WTC11 (cell line): ENCODE measurements around the gene CAMKMT. TPM values are rescaled to one million over a fixed set of nuclear protein-coding genes. Genes with fewer than 3 reads are reported as not detected.

Experiments
- ATAC-seq: fragments of 200-7000 bp; cut with Tn5 transposase; 2 replicates; pipeline ENCODE4 v1.10.0; 2021; ENCODE audit warnings: mild to moderate bottlenecking, moderate library complexity
- CTCF ChIA-PET: fragments of 300-600 bp; sonication (Branson Sonifier 250); formaldehyde crosslinking; loops from one replicate; lab custom pipeline; 2021; ENCODE audit warnings: antibody characterized with exemption; lab: Charles Lee
- POLR2A ChIA-PET: fragments of 350-600 bp; sonication (Branson Sonifier 250); formaldehyde crosslinking; loops from one replicate; lab custom pipeline; 2021; ENCODE audit warnings: antibody characterized with exemption; lab: Charles Lee
- DNase-seq: peaks from one replicate; pipeline ENCODE4 v3.0.0; 2021; ENCODE audit warnings: low spot score
- H3K27ac Mint-ChIP-seq: 2 replicates; pipeline ENCODE4 v1.8.0; 2021; ENCODE audit warnings: mixed read lengths
- H3K27me3 Mint-ChIP-seq: 2 replicates; pipeline ENCODE4 v1.8.0; 2021; ENCODE audit warnings: low read depth, mild to moderate bottlenecking, moderate library complexity, mixed read lengths
- H3K36me3 Mint-ChIP-seq: 2 replicates; pipeline ENCODE4 v1.8.0; 2021; ENCODE audit warnings: mixed read lengths
- H3K4me1 Mint-ChIP-seq: 2 replicates; pipeline ENCODE4 v1.8.0; 2022; ENCODE audit warnings: mixed read lengths
- H3K4me3 Mint-ChIP-seq: 2 replicates; pipeline ENCODE4 v1.8.0; 2021; ENCODE audit warnings: mild to moderate bottlenecking, moderate library complexity, mixed read lengths
- H3K9me3 Mint-ChIP-seq: 2 replicates; pipeline ENCODE4 v1.8.0; 2021; ENCODE audit warnings: mixed read lengths
- ATF1 ChIP-seq: sonication (generic); formaldehyde crosslinking; IDR thresholded peaks from 2 replicates; pipeline ENCODE4 v1.8.1; 2023; ENCODE audit warnings: mild to moderate bottlenecking, moderate library complexity, missing genetic modification reagents
- ETV6 ChIP-seq: sonication (generic); formaldehyde crosslinking; IDR thresholded peaks from 2 replicates; pipeline ENCODE4 v1.8.1; 2022; ENCODE audit warnings: mild to moderate bottlenecking, missing genetic modification reagents
- FOXJ3 ChIP-seq: sonication (generic); formaldehyde crosslinking; IDR thresholded peaks from 2 replicates; pipeline ENCODE4 v1.9.0; 2021; ENCODE audit warnings: missing genetic modification reagents, mild to moderate bottlenecking, borderline replicate concordance
- FOXK1 ChIP-seq: sonication (generic); formaldehyde crosslinking; IDR thresholded peaks from 2 replicates; pipeline ENCODE4 v1.8.0; 2022; ENCODE audit warnings: mild to moderate bottlenecking, moderate library complexity, missing genetic modification reagents
- JUN ChIP-seq: sonication (generic); formaldehyde crosslinking; IDR thresholded peaks from 2 replicates; pipeline ENCODE4 v1.8.0; 2023; ENCODE audit warnings: mild to moderate bottlenecking, missing genetic modification reagents
- NFE2L1 ChIP-seq: sonication (generic); formaldehyde crosslinking; IDR thresholded peaks from 2 replicates; pipeline ENCODE4 v1.8.1; 2023; ENCODE audit warnings: missing genetic modification reagents
- NR3C1 ChIP-seq: sonication (generic); formaldehyde crosslinking; conservative IDR thresholded peaks from 2 replicates; pipeline ENCODE4 v1.8.1; 2023; ENCODE audit warnings: low read depth, mild to moderate bottlenecking, missing genetic modification reagents
- PRRX2 ChIP-seq: fragments of 250-450 bp; sonication (Bioruptor Pico); IDR thresholded peaks from 2 replicates; pipeline ENCODE4 v1.8.0; 2021; ENCODE audit warnings: mild to moderate bottlenecking
- SP1 ChIP-seq: sonication (generic); formaldehyde crosslinking; conservative IDR thresholded peaks from 2 replicates; pipeline ENCODE4 v1.8.1; 2022; ENCODE audit warnings: missing genetic modification reagents
- TEAD1 ChIP-seq: sonication (generic); formaldehyde crosslinking; IDR thresholded peaks from 2 replicates; pipeline ENCODE4 v1.8.0; 2022; ENCODE audit warnings: mild to moderate bottlenecking, missing genetic modification reagents
- TEAD4 ChIP-seq: sonication (generic); formaldehyde crosslinking; IDR thresholded peaks from 2 replicates; pipeline ENCODE4 v1.8.0; 2022; ENCODE audit warnings: mild to moderate bottlenecking, missing genetic modification reagents
- ZNF317 ChIP-seq: sonication (generic); formaldehyde crosslinking; IDR thresholded peaks from 2 replicates; pipeline ENCODE4 v1.8.1; 2023; ENCODE audit warnings: low read depth, mild to moderate bottlenecking, moderate library complexity, missing genetic modification reagents, borderline replicate concordance
- ZNF396 ChIP-seq: fragments of 250-450 bp; sonication (Bioruptor Pico); IDR thresholded peaks from 2 replicates; pipeline ENCODE4 v1.8.0; 2021; ENCODE audit warnings: mild to moderate bottlenecking, moderate library complexity, borderline replicate concordance
- ZNF416 ChIP-seq: fragments of 250-450 bp; sonication (Bioruptor Pico); IDR thresholded peaks from 2 replicates; pipeline ENCODE4 v1.9.0; 2021; ENCODE audit warnings: mild to moderate bottlenecking, inconsistent platforms
- ZNF423 ChIP-seq: fragments of 250-450 bp; sonication (Bioruptor Pico); IDR thresholded peaks from 2 replicates; pipeline ENCODE4 v2.1.2; 2022; ENCODE audit warnings: mild to moderate bottlenecking, moderate library complexity
- total RNA-seq: library from RNA; stranded (reverse); gene quantifications from 3 replicates; pipeline ENCODE4 v1.2.3, GENCODE V29; 2021
- TF ChIP-seq, protein P1 (sequence below): fragments of 250-450 bp; sonication (Bioruptor Pico); IDR thresholded peaks from 2 replicates; pipeline ENCODE4 v1.9.0; 2021; ENCODE audit warnings: mild to moderate bottlenecking, borderline replicate concordance
- TF ChIP-seq, protein P2 (sequence below): sonication (generic); formaldehyde crosslinking; IDR thresholded peaks from 2 replicates; pipeline ENCODE4 v1.8.0; 2022; ENCODE audit warnings: mild to moderate bottlenecking, missing genetic modification reagents
- TF ChIP-seq, protein P3 (sequence below): fragments of 250-450 bp; sonication (Bioruptor Pico); IDR thresholded peaks from 2 replicates; pipeline ENCODE4 v1.9.0; 2021; ENCODE audit warnings: moderate library complexity, mild to moderate bottlenecking, inconsistent platforms, borderline replicate concordance
- TF ChIP-seq, protein P4 (sequence below): sonication (generic); formaldehyde crosslinking; IDR thresholded peaks from 2 replicates; pipeline ENCODE4 v1.8.1; 2022; ENCODE audit warnings: mild to moderate bottlenecking, moderate library complexity, missing genetic modification reagents
- TF ChIP-seq, protein P5 (sequence below): fragments of 250-450 bp; sonication (Bioruptor Pico); IDR thresholded peaks from 2 replicates; pipeline ENCODE4 v1.8.0; 2021; ENCODE audit warnings: mild to moderate bottlenecking
- TF ChIP-seq, protein P6 (sequence below): fragments of 250-450 bp; sonication (Bioruptor Pico); IDR thresholded peaks from 2 replicates; pipeline ENCODE4 v2.1.2; 2022; ENCODE audit warnings: mild to moderate bottlenecking, moderate library complexity
- TF ChIP-seq, protein P7 (sequence below): sonication (generic); formaldehyde crosslinking; IDR thresholded peaks from 2 replicates; pipeline ENCODE4 v1.8.1; 2023; ENCODE audit warnings: mild to moderate bottlenecking, missing genetic modification reagents, moderate library complexity

The CAMKMT gene
- total RNA-seq, 1 experiment from 2014 or later = 20.6 TPM

DNA sequence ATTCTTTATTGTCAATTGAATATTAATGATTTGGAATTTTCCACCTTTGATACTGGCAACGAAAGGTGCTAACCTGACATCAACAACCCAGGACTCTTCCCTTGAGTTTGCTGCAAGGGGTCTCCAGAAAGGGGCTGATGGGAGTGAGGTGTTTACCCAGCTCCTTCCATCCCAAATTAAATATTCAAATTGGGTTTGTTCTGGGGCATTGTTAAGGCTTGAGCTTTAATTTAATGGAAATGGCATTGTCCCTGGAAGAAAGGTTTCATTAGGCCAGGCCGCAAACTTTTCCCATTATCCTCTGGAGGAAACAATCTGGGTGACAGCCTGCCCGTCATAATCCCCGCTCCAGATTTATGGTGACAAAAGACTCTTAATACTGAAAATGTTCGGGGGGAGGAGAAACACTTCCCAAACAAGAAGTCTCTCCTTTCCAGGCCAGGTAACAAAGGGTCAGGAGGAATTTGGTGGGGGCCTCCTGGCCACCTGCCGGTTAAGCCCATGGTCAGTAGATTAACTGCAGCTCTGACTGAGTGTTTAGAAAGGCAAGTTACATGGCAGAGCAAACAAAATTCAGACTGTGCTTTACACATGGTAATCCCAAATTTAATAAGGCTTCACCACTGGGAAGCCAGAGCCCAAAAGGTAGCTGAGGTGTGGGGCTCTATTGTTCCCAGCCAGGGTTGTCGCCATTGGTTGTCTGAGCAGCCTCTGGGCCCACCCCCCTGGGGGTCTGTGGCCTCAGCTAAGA is 428.4 kb downstream of the CAMKMT start (continued):
- TF ChIP-seq, protein P1, sequence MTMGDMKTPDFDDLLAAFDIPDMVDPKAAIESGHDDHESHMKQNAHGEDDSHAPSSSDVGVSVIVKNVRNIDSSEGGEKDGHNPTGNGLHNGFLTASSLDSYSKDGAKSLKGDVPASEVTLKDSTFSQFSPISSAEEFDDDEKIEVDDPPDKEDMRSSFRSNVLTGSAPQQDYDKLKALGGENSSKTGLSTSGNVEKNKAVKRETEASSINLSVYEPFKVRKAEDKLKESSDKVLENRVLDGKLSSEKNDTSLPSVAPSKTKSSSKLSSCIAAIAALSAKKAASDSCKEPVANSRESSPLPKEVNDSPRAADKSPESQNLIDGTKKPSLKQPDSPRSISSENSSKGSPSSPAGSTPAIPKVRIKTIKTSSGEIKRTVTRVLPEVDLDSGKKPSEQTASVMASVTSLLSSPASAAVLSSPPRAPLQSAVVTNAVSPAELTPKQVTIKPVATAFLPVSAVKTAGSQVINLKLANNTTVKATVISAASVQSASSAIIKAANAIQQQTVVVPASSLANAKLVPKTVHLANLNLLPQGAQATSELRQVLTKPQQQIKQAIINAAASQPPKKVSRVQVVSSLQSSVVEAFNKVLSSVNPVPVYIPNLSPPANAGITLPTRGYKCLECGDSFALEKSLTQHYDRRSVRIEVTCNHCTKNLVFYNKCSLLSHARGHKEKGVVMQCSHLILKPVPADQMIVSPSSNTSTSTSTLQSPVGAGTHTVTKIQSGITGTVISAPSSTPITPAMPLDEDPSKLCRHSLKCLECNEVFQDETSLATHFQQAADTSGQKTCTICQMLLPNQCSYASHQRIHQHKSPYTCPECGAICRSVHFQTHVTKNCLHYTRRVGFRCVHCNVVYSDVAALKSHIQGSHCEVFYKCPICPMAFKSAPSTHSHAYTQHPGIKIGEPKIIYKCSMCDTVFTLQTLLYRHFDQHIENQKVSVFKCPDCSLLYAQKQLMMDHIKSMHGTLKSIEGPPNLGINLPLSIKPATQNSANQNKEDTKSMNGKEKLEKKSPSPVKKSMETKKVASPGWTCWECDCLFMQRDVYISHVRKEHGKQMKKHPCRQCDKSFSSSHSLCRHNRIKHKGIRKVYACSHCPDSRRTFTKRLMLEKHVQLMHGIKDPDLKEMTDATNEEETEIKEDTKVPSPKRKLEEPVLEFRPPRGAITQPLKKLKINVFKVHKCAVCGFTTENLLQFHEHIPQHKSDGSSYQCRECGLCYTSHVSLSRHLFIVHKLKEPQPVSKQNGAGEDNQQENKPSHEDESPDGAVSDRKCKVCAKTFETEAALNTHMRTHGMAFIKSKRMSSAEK (CRISPR knock-in tag) = no peak
- TF ChIP-seq ZNF423 (peak; percentile 58; the same call in 1 of the 2 replicates), FOXJ3 (no peak), NFE2L1 (CRISPR knock-in tag) (no peak), JUN (CRISPR knock-in tag) (no peak), PRRX2 (no peak), ATF1 (no peak), ZNF416 (no peak), SP1 (CRISPR knock-in tag) (0 out of 2 replicates have a peak, but pooled peaks have one; percentile 20), ZNF396 (CRISPR knock-in tag) (no peak), NR3C1 (CRISPR knock-in tag) (no peak), ZNF317 (CRISPR knock-in tag) (no peak)
- TF ChIP-seq, protein P2, sequence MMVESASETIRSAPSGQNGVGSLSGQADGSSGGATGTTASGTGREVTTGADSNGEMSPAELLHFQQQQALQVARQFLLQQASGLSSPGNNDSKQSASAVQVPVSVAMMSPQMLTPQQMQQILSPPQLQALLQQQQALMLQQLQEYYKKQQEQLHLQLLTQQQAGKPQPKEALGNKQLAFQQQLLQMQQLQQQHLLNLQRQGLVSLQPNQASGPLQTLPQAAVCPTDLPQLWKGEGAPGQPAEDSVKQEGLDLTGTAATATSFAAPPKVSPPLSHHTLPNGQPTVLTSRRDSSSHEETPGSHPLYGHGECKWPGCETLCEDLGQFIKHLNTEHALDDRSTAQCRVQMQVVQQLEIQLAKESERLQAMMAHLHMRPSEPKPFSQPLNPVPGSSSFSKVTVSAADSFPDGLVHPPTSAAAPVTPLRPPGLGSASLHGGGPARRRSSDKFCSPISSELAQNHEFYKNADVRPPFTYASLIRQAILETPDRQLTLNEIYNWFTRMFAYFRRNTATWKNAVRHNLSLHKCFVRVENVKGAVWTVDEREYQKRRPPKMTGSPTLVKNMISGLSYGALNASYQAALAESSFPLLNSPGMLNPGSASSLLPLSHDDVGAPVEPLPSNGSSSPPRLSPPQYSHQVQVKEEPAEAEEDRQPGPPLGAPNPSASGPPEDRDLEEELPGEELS (CRISPR knock-in tag) = peak; percentile 55
- TF ChIP-seq, protein P3, sequence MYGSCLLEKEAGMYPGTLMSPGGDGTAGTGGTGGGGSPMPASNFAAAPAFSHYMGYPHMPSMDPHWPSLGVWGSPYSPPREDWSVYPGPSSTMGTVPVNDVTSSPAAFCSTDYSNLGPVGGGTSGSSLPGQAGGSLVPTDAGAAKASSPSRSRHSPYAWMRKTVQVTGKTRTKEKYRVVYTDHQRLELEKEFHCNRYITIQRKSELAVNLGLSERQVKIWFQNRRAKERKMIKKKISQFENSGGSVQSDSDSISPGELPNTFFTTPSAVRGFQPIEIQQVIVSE = no peak
- TF ChIP-seq, protein P4, sequence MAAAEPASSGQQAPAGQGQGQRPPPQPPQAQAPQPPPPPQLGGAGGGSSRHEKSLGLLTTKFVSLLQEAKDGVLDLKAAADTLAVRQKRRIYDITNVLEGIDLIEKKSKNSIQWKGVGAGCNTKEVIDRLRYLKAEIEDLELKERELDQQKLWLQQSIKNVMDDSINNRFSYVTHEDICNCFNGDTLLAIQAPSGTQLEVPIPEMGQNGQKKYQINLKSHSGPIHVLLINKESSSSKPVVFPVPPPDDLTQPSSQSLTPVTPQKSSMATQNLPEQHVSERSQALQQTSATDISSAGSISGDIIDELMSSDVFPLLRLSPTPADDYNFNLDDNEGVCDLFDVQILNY (CRISPR knock-in tag) = 0 out of 2 replicates have a peak, but pooled peaks have one; percentile 9

DNA sequence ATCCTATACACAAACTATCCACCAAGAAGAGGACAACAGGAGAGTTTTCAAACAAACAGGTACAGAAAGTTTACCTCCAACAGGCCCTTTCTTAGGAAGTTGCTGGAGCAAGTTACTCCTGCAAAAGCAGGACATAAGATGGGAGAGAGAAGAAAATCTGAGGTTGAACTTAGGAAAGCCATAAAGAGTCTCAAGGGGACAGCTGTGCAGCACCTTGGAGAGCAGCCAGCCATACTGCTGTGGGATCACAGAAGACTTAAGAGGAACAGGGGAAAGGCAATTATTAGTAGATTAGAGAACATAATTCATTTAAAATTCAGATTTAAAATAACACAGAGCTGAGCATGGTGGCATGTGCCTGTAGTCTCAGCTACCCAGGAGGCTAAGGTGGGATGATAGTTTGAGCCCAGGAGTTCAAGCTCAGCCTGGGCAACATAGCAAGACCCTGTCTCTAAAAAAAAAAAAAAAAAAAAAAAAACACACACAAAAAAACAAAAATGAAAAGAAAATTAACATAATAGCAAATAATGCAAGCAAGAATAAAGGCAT is 431.6 kb downstream of the CAMKMT start:
- Mint-ChIP-seq H3K4me1 (peaks cover 48% of the 10 kb centered on the region), H3K36me3 (peaks cover 7% of the 10 kb centered on the region), H3K27ac (no peak overlapping the region), H3K4me3 (no peak overlapping the region), H3K27me3 (no peaks in the 10 kb centered on the region; the same call in none of the 2 replicates), H3K9me3 (peaks cover 16% of the 10 kb centered on the region)
- CTCF ChIA-PET = interaction anchor here (0.6 kb wide), 1 partner anchor 363 kb away, joined by 3 read pairs; no protein-coding TSS in a partner anchor
- DNase-seq (peak; percentile 55), ATAC-seq (0 out of 2 replicates have a peak, but pooled peaks have one; percentile 10)
- POLR2A ChIA-PET = interaction anchor here (0.5 to 0.7 kb wide), 2 partner anchors 34 to 154 kb away, joined by 3 to 8 read pairs; no protein-coding TSS in a partner anchor
- TF ChIP-seq ETV6 (CRISPR knock-in tag) (no peak), TEAD4 (CRISPR knock-in tag) (peak; percentile 52; the same call in 1 of the 2 replicates), FOXK1 (no peak), JUN (CRISPR knock-in tag) (peak; percentile 62; the same call in 1 of the 2 replicates), TEAD1 (CRISPR knock-in tag) (peak; percentile 82; the same call in 1 of the 2 replicates)
- TF ChIP-seq, protein P2 (CRISPR knock-in tag) = no peak
- TF ChIP-seq, protein P5, sequence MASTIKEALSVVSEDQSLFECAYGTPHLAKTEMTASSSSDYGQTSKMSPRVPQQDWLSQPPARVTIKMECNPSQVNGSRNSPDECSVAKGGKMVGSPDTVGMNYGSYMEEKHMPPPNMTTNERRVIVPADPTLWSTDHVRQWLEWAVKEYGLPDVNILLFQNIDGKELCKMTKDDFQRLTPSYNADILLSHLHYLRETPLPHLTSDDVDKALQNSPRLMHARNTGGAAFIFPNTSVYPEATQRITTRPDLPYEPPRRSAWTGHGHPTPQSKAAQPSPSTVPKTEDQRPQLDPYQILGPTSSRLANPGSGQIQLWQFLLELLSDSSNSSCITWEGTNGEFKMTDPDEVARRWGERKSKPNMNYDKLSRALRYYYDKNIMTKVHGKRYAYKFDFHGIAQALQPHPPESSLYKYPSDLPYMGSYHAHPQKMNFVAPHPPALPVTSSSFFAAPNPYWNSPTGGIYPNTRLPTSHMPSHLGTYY (CRISPR knock-in tag) = no peak
- TF ChIP-seq, protein P6, sequence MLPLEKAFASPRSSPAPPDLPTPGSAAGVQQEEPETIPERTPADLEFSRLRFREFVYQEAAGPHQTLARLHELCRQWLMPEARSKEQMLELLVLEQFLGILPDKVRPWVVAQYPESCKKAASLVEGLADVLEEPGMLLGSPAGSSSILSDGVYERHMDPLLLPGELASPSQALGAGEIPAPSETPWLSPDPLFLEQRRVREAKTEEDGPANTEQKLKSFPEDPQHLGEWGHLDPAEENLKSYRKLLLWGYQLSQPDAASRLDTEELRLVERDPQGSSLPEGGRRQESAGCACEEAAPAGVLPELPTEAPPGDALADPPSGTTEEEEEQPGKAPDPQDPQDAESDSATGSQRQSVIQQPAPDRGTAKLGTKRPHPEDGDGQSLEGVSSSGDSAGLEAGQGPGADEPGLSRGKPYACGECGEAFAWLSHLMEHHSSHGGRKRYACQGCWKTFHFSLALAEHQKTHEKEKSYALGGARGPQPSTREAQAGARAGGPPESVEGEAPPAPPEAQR (CRISPR knock-in tag) = no peak
- TF ChIP-seq, protein P7, sequence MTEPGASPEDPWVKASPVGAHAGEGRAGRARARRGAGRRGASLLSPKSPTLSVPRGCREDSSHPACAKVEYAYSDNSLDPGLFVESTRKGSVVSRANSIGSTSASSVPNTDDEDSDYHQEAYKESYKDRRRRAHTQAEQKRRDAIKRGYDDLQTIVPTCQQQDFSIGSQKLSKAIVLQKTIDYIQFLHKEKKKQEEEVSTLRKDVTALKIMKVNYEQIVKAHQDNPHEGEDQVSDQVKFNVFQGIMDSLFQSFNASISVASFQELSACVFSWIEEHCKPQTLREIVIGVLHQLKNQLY (CRISPR knock-in tag) = no peak
